OCI-LY1 (cell line): ENCODE measurements around the gene IZUMO4.

Experiments
- CTCF ChIP-seq: fragments of 200-600 bp; sonication (generic), shearing (Covaris generic); IDR thresholded peaks from 2 replicates; pipeline ENCODE4 v1.5.1; 2017; ENCODE audit warnings: mild to moderate bottlenecking, antibody characterized with exemption, low read length, moderate library complexity, mixed read lengths
- EZH2 ChIP-seq: fragments of 200-600 bp; sonication (generic), shearing (Covaris generic); IDR thresholded peaks from 2 replicates; pipeline ENCODE4 v1.8.0; 2017; ENCODE audit warnings: borderline replicate concordance, mixed run types, mild to moderate bottlenecking, antibody characterized with exemption, low read length, moderate library complexity, mixed read lengths

- no peak for TF ChIP-seq CTCF
- TF ChIP-seq EZH2, result no peak
These were observed 20.2 kb upstream of the IZUMO4 start for GRCh38 chr19:2076526-2076944.
